ENCODE results near the gene KDR.

- TF ChIP-seq CTCF (IDR thresholded peaks at IDR 0.05) (no peak), POLR2A (IDR thresholded peaks at IDR 0.05) (no peak)
Observed at GRCh38 chr4:55066018-55066417, 59.4 kb downstream of the KDR start.
